HG03066 (cell line): ENCODE measurements around the gene AP3S2.
"Not testable (repeated sequence)": the region's sequence is repeated elsewhere in the genome, so short reads cannot be mapped to it uniquely, and the experiment has no call there.

Experiments used
- ATAC-seq: cut with Tn5 transposase; IDR thresholded peaks from one replicate; pipeline ENCODE4 v1.9.1; 2021; ENCODE audit warnings: low read depth; ENCODE audit not compliant: unreplicated experiment

Gene AP3S2

GRCh38 chr15:89870006-89870405 lies 23.8 kb downstream of the AP3S2 start:
- ATAC-seq: no peak

GRCh38 chr15:89869490-89869889 lies 24.3 kb downstream of the AP3S2 start:
- not testable (repeated sequence) for ATAC-seq

- no peak for ATAC-seq
Measured at GRCh38 chr15:89864958-89865739, 28.6 kb downstream of the AP3S2 start.

GRCh38 chr15:89863918-89864317 lies 29.9 kb downstream of the AP3S2 start:
- no peak for ATAC-seq

GRCh38 chr15:89860891-89861290 lies 32.9 kb downstream of the AP3S2 start:
- ATAC-seq: no peak

- no peak for ATAC-seq
Measured at GRCh38 chr15:89860431-89860830, 33.4 kb downstream of the AP3S2 start.

GRCh38 chr15:89858661-89859458 lies 34.9 kb downstream of the AP3S2 start:
- ATAC-seq: no peak

- no peak for ATAC-seq
Measured at GRCh38 chr15:89857673-89858072, 36.1 kb downstream of the AP3S2 start.

GRCh38 chr15:89855948-89856347 lies 37.8 kb downstream of the AP3S2 start:
- ATAC-seq: no peak

GRCh38 chr15:89854863-89855262 lies 38.9 kb downstream of the AP3S2 start:
- ATAC-seq: not testable (repeated sequence)

- no peak for ATAC-seq
Measured at GRCh38 chr15:89852342-89852995, 41.3 kb downstream of the AP3S2 start.

GRCh38 chr15:89851673-89852341 lies 42.0 kb downstream of the AP3S2 start:
- ATAC-seq: peak; percentile 63

GRCh38 chr15:89848970-89849292 lies 44.9 kb downstream of the AP3S2 start:
- no peak for ATAC-seq

GRCh38 chr15:89847101-89847500 lies 46.7 kb downstream of the AP3S2 start:
- no peak for ATAC-seq

GRCh38 chr15:89845305-89845893 lies 48.4 kb downstream of the AP3S2 start:
- no peak for ATAC-seq

- no peak for ATAC-seq
Measured at GRCh38 chr15:89841962-89842361, 51.8 kb downstream of the AP3S2 start.

- ATAC-seq: no peak
Measured at GRCh38 chr15:89841306-89841705, 52.5 kb downstream of the AP3S2 start.

GRCh38 chr15:89839167-89839810 lies 54.5 kb downstream of the AP3S2 start:
- no peak for ATAC-seq

GRCh38 chr15:89837830-89838178 lies 56.0 kb downstream of the AP3S2 start:
- ATAC-seq: no peak

- no peak for ATAC-seq
Measured at GRCh38 chr15:89837134-89837829, 56.5 kb downstream of the AP3S2 start.
